Central memory CD8-positive, alpha-beta T cell (primary cell): Measurements from ENCODE around the gene MYBPC1.
A peak's percentile ranks its signal among the peaks of the same experiment; 100 is the strongest.
"Not testable (repeated sequence)": the region's sequence is repeated elsewhere in the genome, so short reads cannot be mapped to it uniquely, and the experiment has no call there.

ENCODE experiments used
- ATAC-seq: fragments of 150-1000 bp; cut with Tn5 transposase; replicated peaks from 2 replicates; pipeline ENCODE4 v1.10.0; 2022; ENCODE audit warnings: mild to moderate bottlenecking, moderate FRiP score, moderate number of reproducible peaks; ENCODE audit not compliant: poor library complexity, severe bottlenecking; ENCODE audit errors: extremely low read depth
- DNase-seq, 2 donors: peaks; one replicate each; pipeline ENCODE4 v3.0.0; 2021; ENCODE audit warnings: low spot score in 2 of 2
- H3K27ac Mint-ChIP-seq: one replicate; pipeline ENCODE4 v1.8.0; 2022; ENCODE audit warnings: low read depth, mild to moderate bottlenecking, moderate library complexity, mixed read lengths
- H3K27me3 Mint-ChIP-seq: one replicate; pipeline ENCODE4 v1.8.0; 2022; ENCODE audit warnings: mixed read lengths
- H3K36me3 Mint-ChIP-seq: one replicate; pipeline ENCODE4 v1.8.0; 2022; ENCODE audit warnings: mild to moderate bottlenecking, moderate library complexity, mixed read lengths; ENCODE audit not compliant: insufficient read depth
- H3K4me1 Mint-ChIP-seq: one replicate; pipeline ENCODE4 v1.8.0; 2022; ENCODE audit warnings: mixed read lengths
- H3K4me3 Mint-ChIP-seq: one replicate; pipeline ENCODE4 v1.8.0; 2022; ENCODE audit warnings: mild to moderate bottlenecking, moderate library complexity, mixed read lengths
- H3K9me3 Mint-ChIP-seq: one replicate; pipeline ENCODE4 v1.8.0; 2022; ENCODE audit warnings: mixed read lengths

MYBPC1 gene

DNA sequence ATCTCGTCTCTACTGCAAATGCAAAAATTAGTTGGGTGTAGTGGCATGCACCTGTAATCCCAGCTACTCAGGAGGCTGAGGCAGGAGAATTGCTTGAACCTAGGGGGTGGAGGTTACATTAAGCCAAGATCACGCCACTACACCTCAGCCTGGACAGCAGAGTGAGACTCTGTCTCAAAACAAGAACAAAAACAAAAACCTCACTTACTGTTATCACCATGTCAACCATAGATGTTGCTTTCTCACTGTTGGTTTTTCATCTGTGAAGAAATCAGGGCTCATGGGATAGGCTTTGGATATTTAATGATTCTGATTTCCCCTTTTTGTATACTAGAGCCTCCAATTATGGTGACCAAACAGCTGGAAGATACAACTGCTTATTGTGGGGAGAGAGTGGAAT lies 52.9 kb downstream of the MYBPC1 start:
- H3K4me1 Mint-ChIP-seq = peaks cover 5% of the 10 kb centered on the region
- no peak for ATAC-seq
- no peak overlapping the region for H3K4me3 Mint-ChIP-seq
- H3K27ac Mint-ChIP-seq = no peak overlapping the region
- H3K36me3 Mint-ChIP-seq = peaks cover 2% of the 10 kb centered on the region
- H3K9me3 Mint-ChIP-seq = no peaks in the 10 kb centered on the region
- peaks cover 52% of the 10 kb centered on the region for H3K27me3 Mint-ChIP-seq
- DNase-seq = no peak

- Mint-ChIP-seq H3K27me3 (peaks cover 52% of the 10 kb centered on the region), H3K27ac (no peak overlapping the region), H3K4me1 (peaks cover 5% of the 10 kb centered on the region), H3K4me3 (no peak overlapping the region), H3K9me3 (no peaks in the 10 kb centered on the region), H3K36me3 (peaks cover 2% of the 10 kb centered on the region)
- DNase-seq (no peak), ATAC-seq (no peak)
These were observed 53.4 kb downstream of the MYBPC1 start for GRCh38 chr12:101648195-101648594.

GRCh38 chr12:101650346-101651117 lies 55.8 kb downstream of the MYBPC1 start:
- ATAC-seq (no peak), DNase-seq (no peak)
- no peak overlapping the region for H3K4me3 Mint-ChIP-seq
- H3K9me3 Mint-ChIP-seq = no peaks in the 10 kb centered on the region
- H3K36me3 Mint-ChIP-seq = peaks cover 2% of the 10 kb centered on the region
- peaks cover 61% of the 10 kb centered on the region for H3K27me3 Mint-ChIP-seq
- peaks cover 5% of the 10 kb centered on the region for H3K4me1 Mint-ChIP-seq
- H3K27ac Mint-ChIP-seq = no peak overlapping the region

- H3K27me3 Mint-ChIP-seq = peaks cover 71% of the 10 kb centered on the region
- peaks cover 2% of the 10 kb centered on the region for H3K36me3 Mint-ChIP-seq
- no peaks in the 10 kb centered on the region for H3K9me3 Mint-ChIP-seq
- ATAC-seq (no peak), DNase-seq (no peak)
- no peak overlapping the region for H3K27ac Mint-ChIP-seq
- H3K4me3 Mint-ChIP-seq = no peak overlapping the region
- no peaks in the 10 kb centered on the region for H3K4me1 Mint-ChIP-seq
These were observed 58.3 kb downstream of the MYBPC1 start for GRCh38 chr12:101653030-101653429.

GRCh38 chr12:101653503-101653902 lies 58.7 kb downstream of the MYBPC1 start:
- Mint-ChIP-seq H3K27me3 (peaks cover 71% of the 10 kb centered on the region), H3K27ac (no peak overlapping the region)
- no peak for ATAC-seq

GRCh38 chr12:101654442-101654841 lies 59.7 kb downstream of the MYBPC1 start:
- peaks cover under 1% of the 10 kb centered on the region for H3K36me3 Mint-ChIP-seq
- no peaks in the 10 kb centered on the region for H3K4me1 Mint-ChIP-seq
- ATAC-seq = no peak
- no peak overlapping the region for H3K27ac Mint-ChIP-seq
- H3K27me3 Mint-ChIP-seq = peaks cover 65% of the 10 kb centered on the region
- H3K4me3 Mint-ChIP-seq = no peak overlapping the region
- no peaks in the 10 kb centered on the region for H3K9me3 Mint-ChIP-seq
- DNase-seq = no peak

More at GRCh38 chr12:101653503-101653902, 58.7 kb downstream of the MYBPC1 start:
- no peak overlapping the region for H3K4me3 Mint-ChIP-seq
- H3K36me3 Mint-ChIP-seq = peaks cover 2% of the 10 kb centered on the region
- no peaks in the 10 kb centered on the region for H3K4me1 Mint-ChIP-seq
- no peaks in the 10 kb centered on the region for H3K9me3 Mint-ChIP-seq
- DNase-seq = no peak

DNA sequence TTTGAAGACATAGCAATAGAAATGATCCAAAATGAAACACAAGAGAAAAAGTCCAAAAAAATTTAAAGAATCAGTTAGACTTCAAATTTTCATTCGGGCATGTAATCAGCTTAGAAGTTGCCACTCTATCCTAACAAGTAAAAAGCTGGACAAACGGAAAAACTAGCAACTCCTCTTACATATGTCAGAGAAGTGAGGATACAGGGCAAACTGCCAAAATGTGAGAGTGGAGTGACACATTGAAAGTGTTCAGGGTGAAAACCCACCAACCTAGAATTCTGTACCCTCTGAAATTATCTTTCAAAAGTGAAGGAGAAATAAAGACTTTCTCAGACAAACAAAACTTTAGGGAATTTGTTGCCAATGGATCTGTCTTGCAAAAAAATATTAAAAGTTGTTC lies 60.6 kb downstream of the MYBPC1 start:
- H3K4me3 Mint-ChIP-seq = no peak overlapping the region
- H3K27ac Mint-ChIP-seq = no peak overlapping the region
- no peak for DNase-seq
- H3K27me3 Mint-ChIP-seq = peaks cover 56% of the 10 kb centered on the region
- no peaks in the 10 kb centered on the region for H3K36me3 Mint-ChIP-seq
- no peak for ATAC-seq
- H3K9me3 Mint-ChIP-seq = no peaks in the 10 kb centered on the region
- no peaks in the 10 kb centered on the region for H3K4me1 Mint-ChIP-seq

DNA sequence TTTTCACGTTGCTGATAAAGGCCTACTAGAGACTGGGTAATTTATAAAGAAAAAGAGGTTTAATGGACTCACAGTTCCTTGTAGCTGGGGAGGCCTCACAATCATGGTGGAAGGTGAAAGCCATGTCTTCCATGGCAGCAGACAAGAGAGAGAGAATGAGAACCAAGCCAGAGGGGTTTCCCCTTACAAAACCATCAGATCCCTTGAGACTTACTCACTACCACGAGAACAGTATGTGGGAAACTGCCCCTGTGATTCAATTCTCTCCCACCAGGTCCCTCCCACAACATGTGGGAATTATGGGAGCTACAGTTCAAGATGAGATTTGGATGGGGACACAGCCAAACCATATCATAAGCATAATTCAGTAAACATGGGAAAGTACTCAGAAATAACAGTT lies 65.9 kb downstream of the MYBPC1 start:
- H3K27ac Mint-ChIP-seq, H3K4me1 Mint-ChIP-seq, H3K36me3 Mint-ChIP-seq, H3K9me3 Mint-ChIP-seq, ATAC-seq, H3K4me3 Mint-ChIP-seq, DNase-seq: not testable (repeated sequence)
- H3K27me3 Mint-ChIP-seq = peaks cover 13% of the 10 kb centered on the region

GRCh38 chr12:101663298-101663697 lies 68.5 kb downstream of the MYBPC1 start:
- peaks cover 14% of the 10 kb centered on the region for H3K27me3 Mint-ChIP-seq
- no peaks in the 10 kb centered on the region for H3K9me3 Mint-ChIP-seq
- no peaks in the 10 kb centered on the region for H3K36me3 Mint-ChIP-seq
- DNase-seq (no peak), ATAC-seq (no peak)
- no peak overlapping the region for H3K27ac Mint-ChIP-seq
- no peak overlapping the region for H3K4me3 Mint-ChIP-seq
- no peaks in the 10 kb centered on the region for H3K4me1 Mint-ChIP-seq

GRCh38 chr12:101664992-101665391 lies 70.2 kb downstream of the MYBPC1 start:
- no peak for ATAC-seq
- Mint-ChIP-seq H3K36me3 (peaks cover 1% of the 10 kb centered on the region), H3K27ac (no peak overlapping the region), H3K9me3 (no peaks in the 10 kb centered on the region), H3K4me1 (peaks cover under 1% of the 10 kb centered on the region), H3K4me3 (no peak overlapping the region), H3K27me3 (peaks cover 14% of the 10 kb centered on the region)
- DNase-seq = no peak

GRCh38 chr12:101666052-101666728 lies 71.4 kb downstream of the MYBPC1 start:
- no peak overlapping the region for H3K4me3 Mint-ChIP-seq
- H3K27me3 Mint-ChIP-seq = peaks cover 14% of the 10 kb centered on the region
- no peaks in the 10 kb centered on the region for H3K9me3 Mint-ChIP-seq
- DNase-seq (no peak), ATAC-seq (no peak)
- peaks cover 3% of the 10 kb centered on the region for H3K36me3 Mint-ChIP-seq
- H3K4me1 Mint-ChIP-seq = peaks cover 8% of the 10 kb centered on the region
- peak overlapping the region; percentile 8 for H3K27ac Mint-ChIP-seq

DNA sequence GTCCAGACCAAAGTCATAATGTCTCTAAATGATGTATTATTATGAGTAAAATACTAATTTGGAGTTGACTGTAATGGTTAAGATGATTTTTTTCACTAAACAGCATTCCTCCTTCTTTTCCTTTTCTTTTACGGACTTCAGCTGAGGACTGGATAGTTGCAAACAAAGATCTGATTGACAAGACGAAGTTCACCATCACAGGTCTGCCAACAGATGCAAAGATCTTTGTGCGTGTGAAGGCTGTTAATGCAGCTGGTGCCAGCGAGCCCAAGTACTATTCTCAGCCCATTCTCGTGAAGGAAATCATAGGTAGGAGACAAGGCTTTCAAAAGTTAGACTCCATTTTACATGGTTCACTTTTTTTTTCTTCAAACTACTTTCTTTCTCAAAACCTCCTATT lies 72.8 kb downstream of the MYBPC1 start:
- H3K36me3 Mint-ChIP-seq = peaks cover 5% of the 10 kb centered on the region
- H3K9me3 Mint-ChIP-seq = no peaks in the 10 kb centered on the region
- H3K27ac Mint-ChIP-seq = no peak overlapping the region
- no peak for DNase-seq
- peaks cover 20% of the 10 kb centered on the region for H3K4me1 Mint-ChIP-seq
- H3K4me3 Mint-ChIP-seq = no peak overlapping the region
- peaks cover 14% of the 10 kb centered on the region for H3K27me3 Mint-ChIP-seq
- ATAC-seq = no peak
